Spinal cord (tissue), 10 donors: ENCODE measurements around the gene PGM2. TPM values are rescaled to one million over a fixed set of nuclear protein-coding genes. Genes with fewer than 3 reads are reported as not detected.
A peak's percentile ranks its signal among the peaks of the same experiment; 100 is the strongest.
"Not testable (repeated sequence)": the region's sequence is repeated elsewhere in the genome, so short reads cannot be mapped to it uniquely, and the experiment has no call there.

Experiments
- DNase-seq, 6 donors: peaks; one replicate each; pipeline versions ENCODE4 v3.0.0 to v3.0.0-alpha.2; 2013 to 2015; ENCODE audit warnings: low spot score in 6 of 6, low read depth in 4 of 6
- H3K27ac ChIP-seq: one replicate; pipeline ENCODE4 v1.5.1; 2013; ENCODE audit warnings: low read depth, low read length, control low read depth
- H3K27me3 ChIP-seq: one replicate; pipeline ENCODE4 v1.6.1; 2013; ENCODE audit warnings: low read length; ENCODE audit not compliant: control insufficient read depth, insufficient read depth
- H3K36me3 ChIP-seq: one replicate; pipeline ENCODE4 v1.6.1; 2013; ENCODE audit warnings: low read length; ENCODE audit not compliant: control insufficient read depth, insufficient read depth
- H3K4me1 ChIP-seq: one replicate; pipeline ENCODE4 v1.6.1; 2013; ENCODE audit warnings: low read length; ENCODE audit not compliant: control insufficient read depth, insufficient read depth
- H3K4me3 ChIP-seq: one replicate; pipeline ENCODE4 v1.5.1; 2013; ENCODE audit warnings: low read depth, low read length, control low read depth
- H3K9me3 ChIP-seq: one replicate; pipeline ENCODE4 v1.6.1; 2013; ENCODE audit warnings: low read length; ENCODE audit not compliant: control insufficient read depth, insufficient read depth
- WGBS: methylation state at CpG from one replicate; pipeline ENCODE4 v1.1.5; 2013; ENCODE audit warnings: missing lambda C conversion rate; ENCODE audit not compliant: insufficient coverage; 5-methylcytosine and 5-hydroxymethylcytosine counted together
- long read RNA-seq, 4 donors: transcript quantifications; one replicate each; lab custom pipeline, GENCODE V29; 2026
- polyA plus RNA-seq, 2 donors: library from polyadenylated mRNA; unstranded; fragments of 120-200 nt; gene quantifications; one replicate each; pipeline ENCODE4 v1.2.1, GENCODE V29; 2013; ENCODE audit not compliant: insufficient read length in 2 of 2
- total RNA-seq, 2 donors: library from RNA; depleted of rRNA in 1 of 2; stranded (reverse); fragments of 120-200 nt in 1 of 2; fragments of >200 nt in 1 of 2; gene quantifications; one replicate each; pipeline versions ENCODE4 v1.2.3 to v1.2.4, GENCODE V29; 2013 to 2014
- donor health status: healthy.

PGM2 gene
- 10 to 100 TPM; 27.7 to 28.5 TPM for total RNA-seq
- polyA plus RNA-seq, result 10 to 100 TPM; 18.7 to 24.0 TPM
- long read RNA-seq, donor 1, transcript PGM2-201 (14 exons, 3,264 nt), result major isoform, 6 of 11 reads
- long read RNA-seq, donor 1, partial matches to known transcripts, result 5 of 11 reads
- long read RNA-seq, donor 1, other reads (novel, unspliced or antisense), result 0 of 11 reads
- long read RNA-seq, donor 2, partial matches to known transcripts, result 0 of 4 reads
- long read RNA-seq, donor 2, other reads (novel, unspliced or antisense), result 0 of 4 reads
- long read RNA-seq, donor 3, transcript PGM2-201 (14 exons, 3,264 nt), result major isoform, 5 of 5 reads
- long read RNA-seq, donor 3, partial matches to known transcripts, result 0 of 5 reads
- long read RNA-seq, donor 3, other reads (novel, unspliced or antisense), result 0 of 5 reads
- long read RNA-seq, donor 4, transcript PGM2-201 (14 exons, 3,264 nt), result major isoform, 7 of 7 reads
- long read RNA-seq, donor 4, partial matches to known transcripts, result 0 of 7 reads
- long read RNA-seq, donor 4, other reads (novel, unspliced or antisense), result 0 of 7 reads

DNA sequence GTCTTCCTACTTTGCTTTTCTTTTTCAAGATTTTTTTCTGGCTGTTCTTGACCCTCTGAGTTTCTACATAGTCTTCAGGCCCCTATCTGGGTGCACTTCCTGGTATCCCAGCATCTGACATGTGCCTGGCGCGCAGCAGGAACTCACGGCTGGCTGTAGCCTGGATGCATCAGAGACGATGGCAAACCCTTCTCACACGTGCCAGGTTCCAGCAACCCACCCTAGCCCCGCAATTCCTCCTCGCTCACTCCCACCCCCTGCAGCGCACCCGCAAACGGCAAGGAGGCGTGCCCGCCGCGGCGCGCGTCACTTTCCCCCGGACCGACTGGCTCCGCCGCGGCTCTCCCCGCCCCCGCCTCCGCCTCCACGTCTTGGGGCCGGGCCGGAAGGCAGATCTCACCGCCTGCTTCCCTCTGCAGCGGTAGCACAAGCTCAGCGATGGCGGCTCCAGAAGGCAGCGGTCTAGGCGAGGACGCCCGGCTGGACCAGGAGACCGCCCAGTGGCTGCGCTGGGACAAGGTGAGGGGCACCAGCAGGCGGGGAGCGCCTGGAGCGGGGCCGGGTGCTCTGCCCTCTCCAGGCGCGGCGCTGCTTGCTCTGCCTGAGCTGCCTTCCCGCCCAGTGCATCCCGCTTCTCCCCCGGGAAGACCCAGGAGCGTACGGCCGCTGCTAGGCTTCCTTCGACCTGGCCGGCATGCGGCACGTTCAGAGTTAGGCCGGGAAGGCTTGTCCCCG, at the start of gene PGM2:
Gene PGM2, plus strand, starts transcription at position 392 of the 735 bp plus-strand sequence. Its CDS starts 47 bp downstream, at position 439.
- Histone ChIP-seq H3K4me1 (peaks cover 14% of the 10 kb centered on the region), H3K27me3 (no peaks in the 10 kb centered on the region), H3K4me3 (peak within 1 kb of the TSS; percentile 87), H3K9me3 (no peaks in the 10 kb centered on the region), H3K27ac (peak within 1 kb of the TSS; percentile 67), H3K36me3 (peaks cover 4% of the 10 kb centered on the region)
- WGBS, result under 1% methylated on average over 57 of the region's 57 CpGs
- DNase-seq, result peak; percentile 69 to 96 (median 77)

- H3K36me3 ChIP-seq, result no peaks in the 10 kb centered on the region
- H3K4me3 ChIP-seq, result no peak overlapping the region
- no peak overlapping the region for H3K27ac ChIP-seq
- no peaks in the 10 kb centered on the region for H3K9me3 ChIP-seq
- no peak for DNase-seq
- no peaks in the 10 kb centered on the region for H3K27me3 ChIP-seq
- H3K4me1 ChIP-seq, result no peaks in the 10 kb centered on the region
Measured at GRCh38 chr4:37779896-37780295, 46.6 kb upstream of the PGM2 start.

DNA sequence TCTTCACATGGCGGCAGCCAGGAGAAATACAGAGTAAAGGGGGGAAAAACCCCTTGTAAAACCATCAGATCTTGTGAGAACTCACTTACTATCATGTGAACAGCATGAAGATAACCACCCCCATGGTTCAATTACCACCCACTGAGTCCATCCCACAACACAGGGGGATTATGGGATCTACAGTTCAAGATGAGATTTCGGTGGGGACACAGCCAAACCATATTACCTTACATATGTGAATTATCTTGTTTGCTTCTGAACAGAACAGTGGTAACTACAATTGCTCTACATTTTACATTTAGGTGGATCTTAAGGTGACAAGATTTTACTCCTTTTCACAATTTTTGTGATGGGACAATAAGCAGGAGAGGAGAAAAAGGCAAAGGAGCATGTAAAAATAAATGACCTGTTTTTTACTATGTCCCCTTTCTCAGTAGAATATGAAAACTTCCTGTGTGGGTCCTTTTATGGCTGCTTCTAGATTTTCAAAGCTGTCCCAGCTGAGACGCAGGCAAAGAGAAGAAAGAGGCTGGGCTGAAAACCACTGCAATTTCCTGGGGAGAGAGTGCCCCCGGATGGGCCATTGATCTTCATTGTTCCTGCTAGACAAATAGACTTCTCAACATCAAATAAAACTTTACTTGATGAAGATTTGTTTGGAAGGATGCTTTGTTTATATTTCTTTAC, 45.9 kb upstream of the PGM2 start:
- Histone ChIP-seq H3K36me3 (no peaks in the 10 kb centered on the region), H3K4me1 (no peaks in the 10 kb centered on the region), H3K4me3 (no peak overlapping the region), H3K9me3 (no peaks in the 10 kb centered on the region), H3K27ac (no peak overlapping the region), H3K27me3 (no peaks in the 10 kb centered on the region)
- peak in 2 of 6 donors; percentile 46 to 49 for DNase-seq
- WGBS, result 18% methylated on average over 1 of the region's 4 CpGs

DNA sequence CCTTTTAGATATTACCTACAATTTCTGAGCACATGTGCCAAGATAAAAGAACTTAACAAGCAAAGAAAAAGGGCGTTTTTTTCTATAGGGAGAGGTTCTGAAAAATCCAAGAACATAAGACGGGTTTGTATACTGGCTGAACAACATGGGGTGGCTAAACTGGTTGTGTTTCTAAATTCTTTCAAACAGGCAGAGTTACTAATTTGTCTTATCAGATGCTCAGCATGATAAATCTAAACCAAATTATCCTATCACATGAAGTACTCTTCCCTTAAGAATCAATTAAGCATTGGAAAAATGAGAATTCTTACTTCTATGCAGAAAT, 45.4 kb upstream of the PGM2 start:
- DNase-seq, result peak in 1 of 6 donors; percentile 17
- Histone ChIP-seq H3K36me3 (no peaks in the 10 kb centered on the region), H3K4me3 (no peak overlapping the region), H3K27me3 (no peaks in the 10 kb centered on the region), H3K27ac (no peak overlapping the region), H3K9me3 (peaks cover 2% of the 10 kb centered on the region), H3K4me1 (no peaks in the 10 kb centered on the region)
- WGBS, result no CpG with 5 or more reads among the region's 2 CpGs

DNA sequence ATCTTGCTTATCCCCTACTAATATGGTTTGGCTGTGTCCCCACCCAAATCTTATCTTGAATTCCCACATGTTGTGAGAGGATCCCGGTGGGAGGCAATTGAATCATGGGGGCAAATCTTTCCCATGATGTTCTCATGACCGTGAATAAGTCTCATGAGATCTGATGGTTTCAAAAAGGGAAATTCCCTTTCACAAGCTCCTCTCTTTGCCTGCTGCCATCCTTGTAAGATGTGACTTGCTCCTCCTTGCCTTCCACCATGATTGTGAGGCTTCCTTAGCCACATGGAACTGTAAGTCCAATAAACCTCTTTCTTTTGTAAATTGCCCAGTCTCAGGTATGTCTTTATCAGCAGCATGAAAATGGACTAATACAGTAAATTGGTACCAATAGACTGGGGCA, 40.2 kb upstream of the PGM2 start:
- H3K4me1 ChIP-seq, H3K4me3 ChIP-seq, H3K36me3 ChIP-seq, H3K27me3 ChIP-seq, H3K27ac ChIP-seq, DNase-seq, H3K9me3 ChIP-seq: not testable (repeated sequence)
- WGBS, result no CpG with 5 or more reads among the region's 2 CpGs

- H3K9me3 ChIP-seq, H3K4me3 ChIP-seq, H3K27ac ChIP-seq, H3K36me3 ChIP-seq, H3K4me1 ChIP-seq, DNase-seq, H3K27me3 ChIP-seq: not testable (repeated sequence)
- WGBS, result 83% methylated on average over 2 of the region's 3 CpGs
Measured at GRCh38 chr4:37787883-37788460, 38.5 kb upstream of the PGM2 start.

- 33% methylated on average over 1 of the region's 4 CpGs for WGBS
- H3K4me1 ChIP-seq, result no peaks in the 10 kb centered on the region
- H3K4me3 ChIP-seq, result no peak overlapping the region
- H3K36me3 ChIP-seq, result no peaks in the 10 kb centered on the region
- no peaks in the 10 kb centered on the region for H3K27me3 ChIP-seq
- no peak overlapping the region for H3K27ac ChIP-seq
- H3K9me3 ChIP-seq, result peaks cover 5% of the 10 kb centered on the region
- peak in 1 of 6 donors; percentile 62 for DNase-seq
Measured at GRCh38 chr4:37788819-37789218, 37.7 kb upstream of the PGM2 start.

DNA sequence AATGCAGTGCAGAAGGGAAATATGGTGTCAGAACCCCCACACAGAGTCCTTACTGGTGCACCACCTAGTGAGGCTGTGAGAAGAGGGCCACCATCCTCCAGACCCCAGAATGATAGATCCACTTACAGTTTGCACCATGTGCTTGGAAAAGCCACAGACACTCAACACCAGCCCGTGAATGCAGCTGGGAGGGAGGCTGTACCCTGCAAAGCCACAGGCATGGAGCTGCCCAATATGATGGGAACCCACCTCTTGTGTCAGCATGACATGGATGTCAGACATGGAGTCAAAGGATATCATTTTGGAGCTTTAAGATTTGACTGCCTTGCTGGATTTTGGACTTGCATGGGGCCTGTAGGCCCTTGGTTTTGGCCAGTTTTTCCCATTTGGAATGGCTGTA, 34.2 kb upstream of the PGM2 start:
- DNase-seq, result no peak
- no peak overlapping the region for H3K4me3 ChIP-seq
- H3K27ac ChIP-seq, result no peak overlapping the region
- no peaks in the 10 kb centered on the region for H3K9me3 ChIP-seq
- H3K27me3 ChIP-seq, result no peaks in the 10 kb centered on the region
- 78% methylated on average over 1 of the region's 1 CpG for WGBS
- no peaks in the 10 kb centered on the region for H3K36me3 ChIP-seq
- H3K4me1 ChIP-seq, result no peaks in the 10 kb centered on the region

DNA sequence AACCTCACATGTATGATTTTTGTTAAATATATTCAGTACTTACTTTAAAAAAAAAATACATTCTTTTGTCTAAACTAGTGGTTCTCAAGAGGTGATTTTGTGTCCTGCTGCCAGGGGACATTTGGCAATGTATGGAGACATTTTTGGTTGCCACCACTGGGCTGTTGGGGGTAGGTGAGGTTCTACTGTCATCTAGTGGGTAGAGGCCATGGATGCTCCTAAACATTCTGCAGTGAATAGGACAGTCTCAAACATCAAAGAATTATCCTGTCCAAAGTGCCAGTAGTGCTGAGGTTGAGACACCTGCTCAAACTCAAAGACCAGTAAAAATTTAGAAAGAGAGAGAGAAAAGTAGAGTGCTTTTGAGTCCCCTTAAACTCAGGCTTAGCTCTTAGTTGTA, 32.9 kb upstream of the PGM2 start:
- H3K27ac ChIP-seq, result no peak overlapping the region
- H3K27me3 ChIP-seq, result no peaks in the 10 kb centered on the region
- H3K4me3 ChIP-seq, result no peak overlapping the region
- H3K9me3 ChIP-seq, result no peaks in the 10 kb centered on the region
- DNase-seq, result peak in 2 of 6 donors; percentile 8 to 45
- H3K4me1 ChIP-seq, result no peaks in the 10 kb centered on the region
- no peaks in the 10 kb centered on the region for H3K36me3 ChIP-seq
